NCI-H345 (cell line): ENCODE measurements around the gene TAGLN2.

Experiments
- DNase-seq: peaks from one replicate; lab custom pipeline; 2025; lab: John Stamatoyannopoulos, UW

TAGLN2 gene

DNA sequence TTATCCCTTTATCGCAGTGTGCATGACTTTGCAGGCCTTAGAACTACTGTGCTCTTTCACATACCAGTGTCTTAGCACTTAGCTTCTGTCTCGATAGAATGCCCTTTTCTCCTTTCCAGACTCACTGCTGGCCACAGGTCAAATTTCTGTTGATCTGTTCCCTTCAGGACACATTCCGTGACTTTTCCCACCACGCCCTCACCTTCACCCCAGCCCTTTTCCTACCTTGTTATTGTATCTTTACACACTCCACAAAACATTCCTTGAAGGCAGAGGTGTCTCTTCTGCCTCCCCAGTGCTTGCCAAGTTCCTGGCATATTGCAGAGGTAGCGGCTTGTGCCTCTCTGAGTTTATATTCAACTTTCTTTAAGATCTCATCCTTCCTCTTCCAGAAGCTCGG lies 23.8 kb upstream of the TAGLN2 start:
- no peak for DNase-seq

DNA sequence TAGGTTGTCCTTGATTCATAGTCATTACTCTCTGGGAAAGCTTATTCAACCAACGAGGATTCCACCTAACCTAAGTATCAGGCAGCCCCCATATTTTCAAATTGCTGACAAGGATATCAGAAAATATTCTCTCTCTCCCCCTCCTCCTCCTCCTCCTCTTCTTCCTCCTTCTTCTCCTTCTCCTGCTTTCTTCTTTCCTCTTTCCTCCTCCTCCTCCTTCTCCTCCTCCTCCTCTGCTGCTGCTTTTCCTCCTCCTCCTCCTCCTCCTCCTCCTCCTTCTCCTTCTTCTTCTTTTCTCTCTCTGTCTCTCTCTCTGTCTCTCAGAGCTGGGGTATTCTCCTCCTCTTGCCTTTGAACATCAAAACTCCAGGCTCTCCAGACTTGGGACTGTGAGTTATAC lies 22.6 kb upstream of the TAGLN2 start:
- no peak for DNase-seq

DNA sequence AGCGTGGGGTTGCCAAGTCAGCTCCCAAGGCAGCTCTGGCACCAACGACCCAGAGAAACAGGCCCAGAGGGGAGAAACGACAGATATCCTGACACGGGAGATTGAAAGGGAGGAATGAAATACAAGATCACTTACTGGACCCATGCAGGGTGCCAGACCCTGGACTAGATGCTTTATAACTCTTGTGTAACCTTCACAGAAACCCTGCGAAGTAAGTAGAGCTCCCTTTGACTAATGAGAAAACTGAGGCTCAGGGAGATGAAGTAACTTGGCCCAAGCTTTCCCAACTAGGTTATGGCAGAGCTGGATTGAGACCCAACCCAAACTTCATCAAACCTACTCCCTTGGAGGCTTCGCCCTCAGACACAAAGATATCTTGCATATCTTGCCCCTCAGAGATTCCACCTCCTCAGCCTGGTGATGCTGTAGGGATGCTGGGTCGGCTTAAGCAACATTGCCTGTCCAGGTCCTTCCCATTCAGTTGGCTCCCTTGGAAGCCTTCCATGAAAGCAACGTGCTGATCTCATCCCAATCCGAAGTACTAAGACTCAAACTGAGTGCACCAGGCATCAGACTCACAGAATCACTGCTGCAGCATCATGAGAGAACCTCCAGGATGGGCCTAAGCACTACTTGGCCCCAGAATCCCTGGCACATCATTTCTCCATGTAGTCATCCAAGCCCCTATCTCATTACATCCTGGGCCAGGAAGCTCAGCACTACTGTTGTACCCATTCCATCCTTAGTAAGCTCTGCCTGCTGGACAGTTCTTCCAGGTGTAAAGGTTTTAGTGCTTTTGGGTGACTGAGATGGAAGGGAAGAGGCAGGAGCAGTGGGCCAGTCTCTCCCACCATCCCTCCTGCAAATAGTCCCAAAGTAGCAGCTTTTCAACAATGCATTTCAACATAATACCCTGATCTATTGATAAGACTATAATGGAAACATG lies 21.2 kb upstream of the TAGLN2 start:
- no peak for DNase-seq

DNA sequence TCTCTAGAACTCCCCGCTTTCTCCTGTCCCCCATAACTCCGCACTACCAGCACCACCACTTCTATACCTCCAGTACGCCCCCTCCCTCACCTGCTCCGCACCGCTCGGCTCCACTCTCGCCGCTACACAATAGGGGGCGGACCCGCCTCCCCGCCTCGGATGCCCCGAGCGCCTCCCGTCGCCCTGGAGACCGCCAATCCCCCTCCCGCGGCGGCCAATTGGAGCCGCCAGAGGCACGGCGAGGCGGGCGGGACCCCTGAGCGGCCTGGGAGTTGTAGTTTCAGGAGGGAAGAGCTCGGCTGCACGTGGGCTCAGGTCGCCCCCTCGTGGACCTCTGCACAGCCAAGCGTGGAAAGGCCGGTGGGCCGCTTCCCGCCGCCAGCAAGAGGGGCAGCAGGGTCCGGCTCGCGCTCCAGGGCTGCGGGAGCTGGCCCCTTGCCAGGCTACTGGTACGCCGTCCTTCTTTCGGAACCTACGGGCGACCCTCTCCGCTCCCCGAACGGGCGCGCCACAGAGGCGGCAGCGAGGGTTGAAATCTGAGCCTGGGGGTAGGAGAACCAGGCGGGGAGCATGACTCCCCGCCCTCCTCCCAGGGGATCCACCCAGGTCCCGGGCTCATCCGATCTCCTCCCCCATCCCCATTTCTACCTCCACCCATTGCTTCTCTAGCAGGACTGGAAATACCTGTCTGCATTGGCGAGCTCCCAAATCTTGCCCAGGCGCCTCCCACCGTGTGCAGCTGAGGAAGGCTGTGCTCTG lies 20.4 kb upstream of the TAGLN2 start, which contains the start of gene IGSF9:
Gene IGSF9 (minus strand): TSS at position 131 of the 759 bp plus-strand sequence. CDS start 2,159 bp downstream, outside the sequence.
- peak; percentile 95 for DNase-seq

DNA sequence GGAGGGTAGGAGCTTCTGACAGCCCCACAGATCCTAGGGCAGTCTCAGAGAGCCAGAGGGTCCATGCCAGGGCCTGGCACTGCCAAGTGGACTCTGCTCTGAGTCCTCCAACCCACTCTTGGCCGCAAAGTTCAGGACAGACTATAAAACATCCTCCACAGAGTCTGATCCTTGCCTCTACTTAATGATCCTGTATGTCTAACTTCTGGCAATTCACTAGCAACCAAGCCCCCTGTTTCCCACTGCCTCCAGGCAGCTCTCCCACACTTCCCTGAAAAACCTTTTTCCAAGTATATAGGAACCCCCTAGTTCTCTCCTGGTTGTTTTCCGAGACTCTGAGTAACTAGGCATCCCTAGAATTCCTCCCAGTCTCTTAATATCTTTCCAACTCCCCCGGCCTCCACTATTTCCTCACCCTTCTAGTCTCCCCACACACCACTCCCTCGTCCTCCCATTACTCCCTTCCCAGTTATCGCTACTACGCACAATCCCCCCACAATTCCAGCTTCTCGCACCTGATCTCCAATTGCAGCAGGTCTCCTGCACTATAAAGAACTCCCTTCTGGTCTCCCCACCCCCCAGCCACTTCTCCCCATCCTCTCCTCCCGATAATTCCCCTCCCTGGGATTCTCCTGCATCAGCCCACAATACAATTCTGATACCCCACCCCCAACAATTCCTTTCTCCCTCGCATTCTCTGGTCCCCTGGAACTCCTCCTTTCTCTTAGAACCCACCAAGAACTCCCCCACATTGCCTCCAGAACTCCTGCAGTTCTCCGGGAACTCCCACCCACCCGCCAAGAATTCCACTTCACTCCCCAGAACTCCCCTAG lies 19.5 kb upstream of the TAGLN2 start:
- peak; percentile 24 for DNase-seq

DNA sequence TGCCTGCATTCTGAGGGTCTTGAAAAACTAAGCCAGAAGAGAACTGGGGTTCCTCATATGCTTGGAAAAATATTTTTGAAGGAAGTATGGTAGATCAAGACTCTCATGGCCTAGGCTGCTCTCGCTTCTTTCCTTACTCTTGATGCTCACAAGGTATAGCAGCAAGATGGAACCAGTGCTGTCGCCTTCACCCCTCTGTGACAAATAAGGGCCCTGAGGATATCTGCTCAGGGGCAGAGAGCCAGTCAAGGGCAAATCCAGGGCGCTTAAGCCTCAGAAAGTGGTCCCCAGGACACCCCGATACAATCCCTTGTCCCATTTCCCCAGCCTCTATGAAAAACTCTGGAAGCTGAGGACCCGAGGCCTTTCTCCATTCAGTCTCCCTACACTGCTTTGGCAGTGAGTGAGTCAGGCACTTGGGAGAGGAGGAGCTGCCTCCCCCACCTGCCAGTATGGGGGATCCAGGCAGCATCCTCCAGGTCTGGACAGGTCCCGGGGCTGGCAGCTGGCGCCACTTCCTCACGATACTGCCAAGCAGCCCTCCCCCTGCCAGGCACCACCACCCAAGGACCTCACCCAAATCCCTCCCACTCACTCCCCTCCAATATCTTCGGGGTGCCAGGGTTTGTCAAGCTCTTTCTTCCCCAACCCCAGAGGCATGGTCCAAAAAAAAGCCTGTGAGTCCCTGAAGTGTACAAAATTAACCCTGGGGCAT lies 18.8 kb upstream of the TAGLN2 start:
- peak; percentile 16 for DNase-seq

DNA sequence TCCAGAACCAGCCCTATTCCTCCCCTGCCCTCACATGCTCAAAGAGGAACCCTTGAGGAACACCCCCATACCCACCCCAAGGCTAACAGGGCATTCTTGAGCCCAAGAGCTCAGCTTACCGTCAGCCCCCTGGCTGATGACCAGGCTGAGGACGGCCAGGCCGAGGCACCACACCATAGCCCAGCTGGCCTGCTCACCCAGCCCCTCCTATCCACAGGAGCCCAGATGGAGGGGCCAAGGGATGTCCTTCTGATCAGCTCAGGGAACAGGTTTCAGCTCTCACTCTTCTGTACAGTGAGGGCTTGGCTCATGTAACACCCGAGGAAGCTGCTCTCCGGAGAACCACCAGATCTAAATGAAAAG lies 18.0 kb upstream of the TAGLN2 start:
- DNase-seq, result no peak

DNA sequence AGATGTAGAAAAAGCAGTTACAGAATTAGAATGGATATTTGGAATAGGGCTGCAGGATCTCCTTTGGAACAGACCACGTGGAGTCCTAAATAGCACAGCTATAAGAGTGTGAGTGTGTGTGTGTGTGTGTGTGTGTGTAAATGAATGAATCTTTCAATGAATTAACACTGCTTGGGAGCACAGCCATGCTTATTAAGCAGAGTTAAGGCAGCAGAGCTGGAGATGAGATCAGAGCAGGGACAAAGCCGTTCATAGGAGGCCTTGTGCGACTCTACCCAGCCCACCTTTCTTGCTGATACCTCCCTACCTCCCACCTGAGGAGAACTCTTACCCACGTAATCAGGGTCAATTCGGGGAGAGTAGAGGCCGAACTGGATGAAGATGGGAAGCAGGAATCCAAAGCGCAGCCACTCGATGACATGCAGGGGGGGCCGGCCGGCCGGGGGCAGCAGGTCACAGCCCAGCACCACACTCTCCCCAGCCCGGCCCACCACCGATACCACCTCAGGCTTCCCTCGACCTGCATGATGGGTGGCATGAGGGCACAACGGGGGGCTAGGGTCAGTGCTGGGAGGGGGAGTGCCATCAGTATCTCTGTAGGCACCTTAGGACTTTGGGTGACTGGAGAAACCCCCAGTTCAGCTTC lies 17.4 kb upstream of the TAGLN2 start:
- DNase-seq, result no peak

DNA sequence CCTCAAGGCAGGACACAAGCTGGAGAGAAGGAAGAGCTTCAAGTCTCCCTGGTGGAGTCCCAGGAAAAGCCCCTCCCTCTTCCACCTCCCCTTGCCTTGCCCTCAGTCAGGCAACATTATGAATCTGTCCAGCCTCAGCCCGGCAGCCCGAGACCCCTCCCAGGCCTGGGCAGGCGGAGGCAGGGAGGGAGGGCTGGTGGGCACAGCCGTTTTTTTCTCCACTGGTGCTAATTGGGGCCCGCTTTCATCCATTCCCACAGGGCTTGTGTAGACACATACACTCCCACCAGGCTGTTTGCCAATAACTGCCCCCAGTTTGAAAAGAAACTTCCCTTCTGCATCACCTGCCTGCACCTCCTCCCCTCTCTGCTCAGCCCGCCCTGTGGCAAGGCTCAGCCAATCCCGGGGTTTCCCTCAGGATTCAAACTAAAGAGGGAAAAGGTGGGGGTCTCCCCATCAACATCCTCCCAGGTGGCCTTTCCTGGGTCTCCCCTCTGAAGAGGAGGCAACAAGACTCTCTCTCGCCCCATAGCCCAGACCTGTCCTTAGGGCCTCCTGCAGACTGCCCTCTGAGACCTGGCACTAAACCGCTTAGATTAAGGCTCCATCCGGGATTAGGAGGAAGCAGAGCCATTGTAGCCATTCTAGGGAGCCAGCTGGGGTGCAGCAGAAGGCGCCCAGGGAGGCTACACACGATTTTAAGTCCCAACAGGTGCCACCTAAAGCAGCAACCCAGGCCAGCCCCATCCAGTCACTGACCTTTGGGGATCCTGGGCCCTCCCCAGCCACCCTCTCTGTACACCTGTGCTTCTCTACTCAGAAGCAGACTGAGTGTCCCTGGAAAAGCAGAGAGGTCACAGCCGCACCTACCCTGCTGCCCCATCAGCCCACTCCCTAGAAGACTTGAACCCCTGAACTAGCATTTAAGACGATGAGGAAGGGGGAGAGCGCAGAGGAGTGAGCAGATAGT lies 16.6 kb upstream of the TAGLN2 start:
- DNase-seq, result peak; percentile 15

DNA sequence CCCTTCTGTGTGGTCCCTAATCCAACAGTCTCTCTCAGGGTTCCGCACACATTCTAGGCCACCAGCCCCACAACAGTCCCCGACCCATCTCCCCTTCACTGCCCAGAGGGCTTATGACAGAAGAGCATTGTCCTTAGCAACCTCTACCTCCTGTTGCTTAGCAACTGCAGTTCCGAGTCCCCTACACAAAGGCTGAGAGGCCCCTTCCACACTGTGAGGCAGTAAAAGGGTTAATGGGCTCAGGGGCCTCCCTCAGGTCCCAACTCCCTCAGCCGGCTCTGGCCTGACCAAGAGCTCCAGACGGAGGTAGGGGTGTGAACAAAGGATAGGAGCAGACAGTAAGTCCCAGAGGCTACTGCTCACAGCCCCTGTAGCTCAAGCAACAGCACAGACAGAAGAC lies 15.8 kb upstream of the TAGLN2 start:
- no peak for DNase-seq

DNA sequence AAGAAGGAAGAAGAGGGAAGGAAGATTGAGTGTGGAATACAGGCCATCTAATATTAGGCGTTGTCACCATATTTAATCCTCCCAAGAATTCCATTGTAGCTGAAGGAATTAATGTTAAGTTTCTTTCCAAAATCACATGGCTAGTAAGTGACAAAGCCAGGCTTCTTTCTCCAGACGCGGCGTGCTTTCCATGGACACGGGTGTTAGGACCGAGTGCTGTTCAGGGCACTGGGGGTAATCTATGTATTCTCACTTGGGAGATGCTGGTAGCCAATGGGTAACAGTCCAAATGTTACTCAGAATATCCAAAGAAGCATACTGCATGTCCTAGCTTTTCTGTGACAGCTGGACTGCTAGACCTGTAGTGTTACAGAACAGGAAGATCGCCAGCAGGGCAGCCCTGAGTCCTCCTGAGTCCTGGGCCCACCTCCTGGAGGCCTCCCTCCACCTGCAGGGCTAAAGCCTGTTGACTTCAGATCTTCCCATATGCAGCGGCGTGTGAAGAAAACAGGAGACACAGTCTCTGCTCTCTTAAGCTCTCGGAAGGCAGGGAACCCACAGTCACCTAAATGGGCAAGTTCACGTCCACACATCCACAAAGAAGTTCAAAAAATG lies 14.8 kb upstream of the TAGLN2 start:
- DNase-seq, result no peak

DNA sequence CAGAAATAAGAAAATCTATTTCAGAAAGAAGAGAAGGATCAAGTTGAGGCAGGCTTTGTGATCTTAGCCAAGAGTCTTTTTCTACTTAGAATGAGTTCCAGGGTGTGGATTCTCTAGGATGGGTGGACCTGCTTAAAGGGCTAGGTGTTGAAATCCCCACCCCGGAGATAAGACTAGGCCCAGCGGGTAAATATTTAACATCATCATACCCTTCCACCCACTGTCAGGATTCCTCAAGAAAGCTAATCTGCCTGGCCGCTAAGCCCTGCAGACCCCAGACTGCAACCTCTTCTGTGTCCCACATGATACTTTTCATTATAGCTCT lies 14.3 kb upstream of the TAGLN2 start:
- DNase-seq, result no peak

DNA sequence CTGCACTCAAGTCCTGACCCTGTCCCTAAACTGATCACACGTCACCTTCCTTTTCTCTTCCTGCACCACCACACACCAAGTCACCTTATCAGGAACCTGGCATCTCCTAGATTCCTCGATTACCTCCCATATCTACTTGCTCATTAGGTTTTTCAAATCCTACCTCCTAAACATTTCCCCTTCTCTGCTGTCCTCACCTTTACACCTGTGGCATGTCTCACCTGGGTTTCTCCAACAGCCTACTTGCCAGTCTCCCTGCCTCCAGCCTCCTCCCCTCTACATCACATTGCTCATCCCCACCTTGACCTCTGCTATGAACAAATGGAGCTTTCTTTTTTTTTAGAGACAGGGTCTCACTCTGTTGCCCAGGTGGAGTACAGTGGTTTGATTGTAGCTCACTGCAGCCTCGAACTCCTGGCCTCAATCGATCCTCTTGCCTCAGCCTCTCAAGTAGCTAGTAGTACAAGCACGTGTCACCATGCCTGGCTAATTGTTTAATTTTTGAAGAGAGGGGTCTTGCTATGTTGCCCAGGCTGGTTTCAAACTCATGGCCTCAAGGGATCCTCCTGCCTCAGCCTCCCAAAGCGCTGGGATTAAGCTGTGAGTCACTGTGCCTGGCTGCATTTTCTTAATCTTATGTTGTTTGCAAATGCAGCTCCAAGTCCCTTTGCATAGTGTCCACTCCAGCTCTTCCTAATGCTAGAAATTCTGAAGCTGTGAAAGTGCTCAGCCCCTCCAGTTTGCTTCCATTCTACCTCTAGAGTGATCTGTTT lies 13.8 kb upstream of the TAGLN2 start:
- no peak for DNase-seq

DNA sequence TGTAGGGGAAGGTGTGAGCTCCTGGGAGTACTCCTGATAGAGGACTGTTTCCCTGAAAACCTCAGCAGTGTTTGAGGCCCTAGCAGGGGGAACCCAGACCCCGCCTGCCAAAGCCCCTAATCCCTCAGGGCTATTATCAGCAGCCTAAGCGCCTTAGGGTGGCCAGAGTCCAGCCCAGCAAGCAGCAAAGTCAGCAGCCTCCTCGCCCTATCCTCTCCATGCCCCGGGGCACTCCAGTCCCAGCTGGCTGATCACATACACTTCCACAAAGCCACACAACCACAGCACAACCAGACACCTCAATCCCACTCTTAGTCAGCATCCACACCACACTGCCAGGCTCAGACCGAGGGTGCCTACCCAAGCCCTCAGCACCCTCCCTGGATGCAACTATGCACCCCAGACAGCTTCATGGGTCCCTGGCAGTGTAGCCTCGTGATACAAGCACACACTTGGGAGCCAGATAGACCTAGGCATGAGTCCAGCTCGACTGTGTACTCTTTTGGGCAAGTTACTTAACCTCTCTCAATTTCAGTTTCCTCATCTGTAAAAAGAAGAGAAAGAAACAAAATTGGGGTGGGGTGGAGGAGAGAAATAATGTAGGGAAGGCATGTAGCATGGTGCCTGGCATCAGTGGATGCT lies 13.0 kb upstream of the TAGLN2 start:
- DNase-seq, result no peak

DNA sequence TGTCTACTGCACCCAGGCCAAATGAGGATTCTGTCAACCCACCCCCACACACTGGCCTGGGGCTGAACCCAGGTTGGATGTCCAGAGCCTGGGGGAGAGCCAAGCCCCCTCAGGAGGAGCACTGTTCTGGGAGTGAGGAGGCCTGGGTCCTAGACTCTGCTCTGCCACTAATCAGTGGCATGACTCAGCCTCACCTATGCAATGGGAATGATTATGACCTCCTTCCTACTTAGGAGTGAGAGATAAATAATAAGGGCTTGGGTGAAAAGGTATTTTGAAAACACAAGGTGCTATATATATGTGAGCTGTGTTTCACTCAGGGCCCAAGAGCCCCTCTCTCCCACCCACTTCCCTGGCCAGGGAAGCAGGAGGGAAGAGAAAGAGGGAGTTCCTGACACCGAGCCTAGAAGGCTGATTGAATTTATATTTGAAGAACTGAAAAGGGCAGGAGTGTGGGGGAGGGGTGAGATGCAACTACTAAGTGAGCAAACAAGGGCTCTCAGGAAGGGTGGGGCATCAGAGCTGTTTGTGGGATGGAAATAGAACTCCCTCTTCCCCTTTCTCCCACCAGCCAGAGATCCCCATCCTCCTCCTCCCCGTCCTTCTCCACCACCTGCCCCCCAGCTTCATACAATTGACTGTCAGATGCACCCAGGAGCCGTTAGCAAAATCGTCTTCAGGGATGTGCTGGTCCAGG lies 11.9 kb upstream of the TAGLN2 start:
- DNase-seq, result peak; percentile 16

DNA sequence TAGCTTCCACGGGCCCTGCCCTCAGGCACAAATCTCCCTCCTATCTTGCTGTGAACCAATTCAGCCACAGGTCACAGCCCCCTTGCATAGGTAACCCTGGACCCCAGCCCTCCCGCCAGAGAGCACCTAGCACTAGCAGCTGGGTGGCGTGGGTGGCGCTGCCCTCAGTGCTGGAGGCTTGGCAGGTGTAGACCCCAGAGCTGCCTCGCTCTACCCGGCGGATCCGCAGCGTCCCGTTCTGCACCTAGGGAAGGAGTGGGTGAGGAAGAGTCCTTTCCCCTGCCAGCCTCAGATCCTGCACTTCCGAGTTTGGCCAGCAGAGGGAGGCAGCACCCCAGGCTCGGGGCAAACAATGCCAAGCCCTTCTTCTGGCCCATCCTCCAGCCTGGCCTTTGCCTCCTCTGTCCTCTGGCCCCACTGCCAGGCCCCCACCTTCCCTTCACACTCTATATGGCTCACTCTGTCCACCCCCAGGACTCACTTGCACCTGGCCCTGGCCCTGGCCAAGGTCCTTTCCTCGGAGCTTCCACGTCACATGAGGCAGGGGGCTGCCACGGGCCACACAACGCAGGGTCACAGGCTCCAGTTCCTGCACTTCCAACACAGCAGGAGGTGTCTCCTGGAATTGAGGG lies 11.1 kb upstream of the TAGLN2 start:
- DNase-seq, result peak; percentile 46

DNA sequence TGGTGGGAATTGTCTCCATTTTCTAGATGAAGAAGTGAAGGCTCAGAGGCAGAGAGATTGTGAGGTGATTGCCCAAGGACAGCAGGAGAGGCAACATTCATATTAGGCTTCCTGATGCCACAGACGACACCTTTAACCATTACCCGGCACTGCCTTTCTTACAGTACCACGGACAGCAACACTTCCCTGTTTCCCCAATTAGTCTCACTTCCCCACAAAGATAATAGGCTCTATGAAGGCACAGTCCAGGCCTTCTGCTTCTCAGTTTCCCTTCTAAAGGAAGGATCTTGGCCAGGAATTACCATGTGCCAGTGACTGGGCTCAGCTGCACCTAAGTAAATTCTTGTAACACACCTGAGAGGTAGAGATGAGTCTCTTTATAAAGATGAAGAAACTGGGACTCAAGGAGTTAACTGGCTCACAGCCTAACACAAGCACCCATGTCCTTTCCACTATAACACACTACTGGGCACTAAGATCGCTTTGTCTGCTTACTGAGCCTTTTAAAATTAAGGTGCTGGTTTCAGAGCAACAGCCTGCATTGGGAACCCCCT lies 10.5 kb upstream of the TAGLN2 start:
- no peak for DNase-seq
